Parathyroid adenoma (tissue), 2 donors: ENCODE results near the gene ALG1L2.
"Not testable (repeated sequence)": the region's sequence is repeated elsewhere in the genome, so short reads cannot be mapped to it uniquely, and the experiment has no call there.

Source experiments
- H2AFZ ChIP-seq: fragments of 300-600 bp; sonication (generic); one replicate; pipeline ENCODE4 v1.7.0; 2017; ENCODE audit warnings: antibody characterized with exemption, mild to moderate bottlenecking
- H3K27ac ChIP-seq: fragments of 300-600 bp; sonication (generic); one replicate; pipeline ENCODE4 v1.7.0; 2017
- H3K27me3 ChIP-seq: fragments of 300-600 bp; sonication (generic); one replicate; pipeline ENCODE4 v1.7.0; 2017; ENCODE audit warnings: low read length; ENCODE audit not compliant: control insufficient read depth, insufficient read depth
- H3K36me3 ChIP-seq: fragments of 300-600 bp; sonication (generic); one replicate; pipeline ENCODE4 v1.7.0; 2017; ENCODE audit warnings: low read length; ENCODE audit not compliant: control insufficient read depth, insufficient read depth
- H3K4me1 ChIP-seq: fragments of 300-600 bp; sonication (generic); one replicate; pipeline ENCODE4 v1.7.0; 2017; ENCODE audit warnings: control low read depth
- H3K4me2 ChIP-seq: fragments of 300-600 bp; sonication (generic); one replicate; pipeline ENCODE4 v1.7.0; 2017; ENCODE audit warnings: low read length
- H3K4me3 ChIP-seq: fragments of 300-600 bp; sonication (generic); one replicate; pipeline ENCODE4 v1.7.0; 2017; ENCODE audit warnings: low read depth, low read length
- H3K79me2 ChIP-seq: fragments of 300-600 bp; sonication (generic); one replicate; pipeline ENCODE4 v1.7.0; 2017; ENCODE audit warnings: control low read depth
- H3K9ac ChIP-seq: fragments of 300-600 bp; sonication (generic); one replicate; pipeline ENCODE4 v1.7.0; 2017; ENCODE audit warnings: mild to moderate bottlenecking
- H3K9me3 ChIP-seq: fragments of 300-600 bp; sonication (generic); one replicate; pipeline ENCODE4 v1.7.0; 2017; ENCODE audit warnings: low read length; ENCODE audit not compliant: control insufficient read depth
- CTCF ChIP-seq: fragments of 300-600 bp; sonication (generic); IDR thresholded peaks from one replicate; pipeline ENCODE4 v1.7.0; 2017; ENCODE audit warnings: antibody characterized with exemption, mild to moderate bottlenecking
- donor health status: primary hyperparathyroidism.

Gene ALG1L2

GRCh38 chr3:130093741-130094391 lies 12.2 kb downstream of the ALG1L2 start:
- no peak overlapping the region for H2AFZ ChIP-seq
- H3K36me3 ChIP-seq = no peaks in the 10 kb centered on the region
- H3K4me2 ChIP-seq = no peak overlapping the region
- no peaks in the 10 kb centered on the region for H3K27me3 ChIP-seq
- no peaks in the 10 kb centered on the region for H3K4me1 ChIP-seq
- no peak overlapping the region for H3K9ac ChIP-seq
- H3K4me3 ChIP-seq = no peak overlapping the region
- TF ChIP-seq CTCF = no peak
- no peak overlapping the region for H3K27ac ChIP-seq
- no peaks in the 10 kb centered on the region for H3K9me3 ChIP-seq
- no peaks in the 10 kb centered on the region for H3K79me2 ChIP-seq

GRCh38 chr3:130094491-130094941 lies 12.9 kb downstream of the ALG1L2 start:
- H3K9ac ChIP-seq, H2AFZ ChIP-seq, H3K4me3 ChIP-seq, H3K4me1 ChIP-seq, H3K27ac ChIP-seq, H3K79me2 ChIP-seq, H3K36me3 ChIP-seq, H3K9me3 ChIP-seq, H3K27me3 ChIP-seq, H3K4me2 ChIP-seq: not testable (repeated sequence)

DNA sequence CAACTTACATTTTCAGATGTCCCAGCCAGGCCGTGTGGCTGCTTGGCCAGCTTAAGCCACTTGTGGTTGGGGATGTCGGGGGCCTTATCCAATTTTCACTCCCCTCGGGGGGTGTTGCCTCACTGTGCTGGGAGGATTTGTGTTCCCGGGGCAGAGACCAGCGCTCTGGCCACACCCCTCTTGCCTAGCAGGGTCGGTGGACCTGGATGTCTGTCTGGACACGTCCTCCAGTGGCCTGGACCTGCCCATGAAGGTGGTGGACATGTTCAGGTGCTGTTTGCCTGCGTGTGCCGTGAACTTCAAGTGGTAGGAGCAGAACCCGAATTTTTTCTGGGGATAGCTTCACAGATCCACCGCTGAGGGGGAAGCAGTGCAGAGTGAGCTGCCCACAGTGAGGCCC lies 14.2 kb downstream of the ALG1L2 start:
- not testable (repeated sequence) for H3K4me2 ChIP-seq, H3K36me3 ChIP-seq, H3K27ac ChIP-seq, H3K4me1 ChIP-seq, H3K9me3 ChIP-seq, H3K27me3 ChIP-seq, H3K9ac ChIP-seq, H3K79me2 ChIP-seq, H3K4me3 ChIP-seq
- H2AFZ ChIP-seq = peak overlapping the region; percentile 62

DNA sequence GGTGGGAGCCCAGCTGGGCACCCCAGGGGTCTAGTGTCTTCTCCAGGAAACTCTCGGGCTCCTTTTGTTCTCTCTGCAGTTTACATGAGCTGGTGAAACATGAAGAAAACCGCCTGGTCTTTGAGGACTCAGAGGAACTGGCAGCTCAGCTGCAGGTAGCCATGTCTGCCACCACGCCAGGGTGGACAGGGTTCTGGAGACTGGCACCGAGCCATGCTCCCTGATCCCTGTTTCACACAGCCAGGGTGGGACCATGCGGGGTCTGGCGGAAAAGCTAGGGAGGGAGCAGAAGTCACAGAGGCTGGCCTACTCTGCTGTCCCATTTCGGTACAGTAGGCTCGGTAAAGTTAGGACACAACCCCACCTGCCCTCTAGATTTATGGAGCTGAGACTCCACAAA lies 15.5 kb downstream of the ALG1L2 start:
- not testable (repeated sequence) for H3K4me2 ChIP-seq, H3K27me3 ChIP-seq, H3K9ac ChIP-seq, H3K4me1 ChIP-seq, H3K36me3 ChIP-seq, H3K9me3 ChIP-seq, H3K79me2 ChIP-seq, H3K27ac ChIP-seq, H2AFZ ChIP-seq, H3K4me3 ChIP-seq

GRCh38 chr3:130097690-130098638 lies 16.3 kb downstream of the ALG1L2 start:
- H3K4me1 ChIP-seq, H3K27ac ChIP-seq, H3K4me3 ChIP-seq, H2AFZ ChIP-seq, H3K9ac ChIP-seq, H3K4me2 ChIP-seq, H3K27me3 ChIP-seq, H3K79me2 ChIP-seq, H3K9me3 ChIP-seq, H3K36me3 ChIP-seq: not testable (repeated sequence)
- peak; percentile 50 for TF ChIP-seq CTCF

GRCh38 chr3:130098639-130099385 lies 17.2 kb downstream of the ALG1L2 start:
- not testable (repeated sequence) for H3K36me3 ChIP-seq

GRCh38 chr3:130102545-130102944 lies 20.9 kb downstream of the ALG1L2 start:
- H2AFZ ChIP-seq, H3K4me3 ChIP-seq, H3K9me3 ChIP-seq, H3K36me3 ChIP-seq, H3K4me2 ChIP-seq, H3K9ac ChIP-seq, H3K27ac ChIP-seq, H3K4me1 ChIP-seq, H3K27me3 ChIP-seq, H3K79me2 ChIP-seq: not testable (repeated sequence)

More at GRCh38 chr3:130098639-130099385, 17.2 kb downstream of the ALG1L2 start:
- not testable (repeated sequence) for H3K27ac ChIP-seq, H3K79me2 ChIP-seq, H3K9me3 ChIP-seq, H3K27me3 ChIP-seq, H3K4me3 ChIP-seq, H2AFZ ChIP-seq, H3K9ac ChIP-seq, H3K4me1 ChIP-seq, H3K4me2 ChIP-seq

GRCh38 chr3:130104191-130104590 lies 22.6 kb downstream of the ALG1L2 start:
- not testable (repeated sequence) for H3K4me3 ChIP-seq, H3K4me2 ChIP-seq, H3K79me2 ChIP-seq

More at GRCh38 chr3:130104191-130104590, 22.6 kb downstream of the ALG1L2 start:
- not testable (repeated sequence) for H3K4me1 ChIP-seq, H2AFZ ChIP-seq, H3K27me3 ChIP-seq, H3K36me3 ChIP-seq, H3K27ac ChIP-seq, H3K9ac ChIP-seq, H3K9me3 ChIP-seq
